Peyer's patch (tissue), 4 donors: Measurements from ENCODE around the gene CYP1B1.

Source experiments
- POLR2A ChIP-seq, 2 donors: fragments of 450-650 bp; IDR thresholded peaks; one replicate each; pipeline ENCODE4 v1.5.1; 2017; ENCODE audit warnings: antibody characterized with exemption in 2 of 2, mild to moderate bottlenecking in 2 of 2, moderate library complexity in 2 of 2
- TF ChIP-seq, protein P1 (sequence below), 6 experiments: fragments of 450-650 bp in 4 of 6; fragments of 200-600 bp in 2 of 6; sonication (generic) in 1 of 6; IDR thresholded peaks; one replicate each; pipeline ENCODE4 v1.5.1; 2017 to 2019; ENCODE audit warnings: antibody characterized with exemption in 6 of 6, mild to moderate bottlenecking in 3 of 6, moderate library complexity in 1 of 6

GRCh38 chr2:38066421-38067115 is 9.4 kb downstream of the CYP1B1 start:
- TF ChIP-seq, protein P1, sequence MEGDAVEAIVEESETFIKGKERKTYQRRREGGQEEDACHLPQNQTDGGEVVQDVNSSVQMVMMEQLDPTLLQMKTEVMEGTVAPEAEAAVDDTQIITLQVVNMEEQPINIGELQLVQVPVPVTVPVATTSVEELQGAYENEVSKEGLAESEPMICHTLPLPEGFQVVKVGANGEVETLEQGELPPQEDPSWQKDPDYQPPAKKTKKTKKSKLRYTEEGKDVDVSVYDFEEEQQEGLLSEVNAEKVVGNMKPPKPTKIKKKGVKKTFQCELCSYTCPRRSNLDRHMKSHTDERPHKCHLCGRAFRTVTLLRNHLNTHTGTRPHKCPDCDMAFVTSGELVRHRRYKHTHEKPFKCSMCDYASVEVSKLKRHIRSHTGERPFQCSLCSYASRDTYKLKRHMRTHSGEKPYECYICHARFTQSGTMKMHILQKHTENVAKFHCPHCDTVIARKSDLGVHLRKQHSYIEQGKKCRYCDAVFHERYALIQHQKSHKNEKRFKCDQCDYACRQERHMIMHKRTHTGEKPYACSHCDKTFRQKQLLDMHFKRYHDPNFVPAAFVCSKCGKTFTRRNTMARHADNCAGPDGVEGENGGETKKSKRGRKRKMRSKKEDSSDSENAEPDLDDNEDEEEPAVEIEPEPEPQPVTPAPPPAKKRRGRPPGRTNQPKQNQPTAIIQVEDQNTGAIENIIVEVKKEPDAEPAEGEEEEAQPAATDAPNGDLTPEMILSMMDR (IDR thresholded peaks at IDR 0.05): no peak
- TF ChIP-seq POLR2A (IDR thresholded peaks at IDR 0.05): no peak
